C1 segment of cervical spinal cord (tissue), 14 donors: ENCODE data around the gene RIT2.

Source experiments
- DNase-seq, 14 donors: peaks; one replicate each; lab custom pipeline; 2025; lab: John Stamatoyannopoulos, UW

RIT2 gene

GRCh38 chr18:43012951-43013350 lies 102.5 kb downstream of the RIT2 start:
- DNase-seq = no peak

- no peak for DNase-seq
Observed at GRCh38 chr18:43010611-43011010, 104.9 kb downstream of the RIT2 start.

GRCh38 chr18:43009674-43010073 lies 105.8 kb downstream of the RIT2 start:
- no peak for DNase-seq

GRCh38 chr18:43007365-43007764 lies 108.1 kb downstream of the RIT2 start:
- DNase-seq = no peak

- no peak for DNase-seq
Observed at GRCh38 chr18:43004421-43004820, 111.1 kb downstream of the RIT2 start.

- DNase-seq = no peak
Observed at GRCh38 chr18:43001821-43002220, 113.7 kb downstream of the RIT2 start.

GRCh38 chr18:42996824-42997223 lies 118.7 kb downstream of the RIT2 start:
- DNase-seq = no peak

GRCh38 chr18:42980426-42980825 lies 135.1 kb downstream of the RIT2 start:
- peak in 1 of 14 donors; percentile 14 for DNase-seq

GRCh38 chr18:42977982-42978637 lies 137.4 kb downstream of the RIT2 start:
- DNase-seq = peak in 1 of 14 donors; percentile 47

- peak in 1 of 14 donors; percentile 50 for DNase-seq
Observed at GRCh38 chr18:42976869-42977590, 138.5 kb downstream of the RIT2 start.

- DNase-seq = no peak
Observed at GRCh38 chr18:42969366-42969765, 146.1 kb downstream of the RIT2 start.

- DNase-seq = no peak
Observed at GRCh38 chr18:42961298-42961697, 154.2 kb downstream of the RIT2 start.

- DNase-seq = no peak
Observed at GRCh38 chr18:42959528-42959927, 156.0 kb downstream of the RIT2 start.

GRCh38 chr18:42958353-42958752 lies 157.1 kb downstream of the RIT2 start:
- DNase-seq = no peak

- DNase-seq = no peak
Observed at GRCh38 chr18:42956287-42956686, 159.2 kb downstream of the RIT2 start.

- DNase-seq = no peak
Observed at GRCh38 chr18:42954887-42955286, 160.6 kb downstream of the RIT2 start.

- DNase-seq = no peak
Observed at GRCh38 chr18:42953306-42953705, 162.2 kb downstream of the RIT2 start.

- no peak for DNase-seq
Observed at GRCh38 chr18:42950732-42951131, 164.8 kb downstream of the RIT2 start.

GRCh38 chr18:42948831-42949230 lies 166.7 kb downstream of the RIT2 start:
- DNase-seq = no peak

GRCh38 chr18:42941860-42942259 lies 173.6 kb downstream of the RIT2 start:
- no peak for DNase-seq

- no peak for DNase-seq
Observed at GRCh38 chr18:42941021-42941420, 174.5 kb downstream of the RIT2 start.

GRCh38 chr18:42937436-42937835 lies 178.0 kb downstream of the RIT2 start:
- DNase-seq = no peak

GRCh38 chr18:42936289-42936688 lies 179.2 kb downstream of the RIT2 start:
- DNase-seq = no peak
